ENCODE measurements around the gene CRYGA.

CRYGA gene

DNA sequence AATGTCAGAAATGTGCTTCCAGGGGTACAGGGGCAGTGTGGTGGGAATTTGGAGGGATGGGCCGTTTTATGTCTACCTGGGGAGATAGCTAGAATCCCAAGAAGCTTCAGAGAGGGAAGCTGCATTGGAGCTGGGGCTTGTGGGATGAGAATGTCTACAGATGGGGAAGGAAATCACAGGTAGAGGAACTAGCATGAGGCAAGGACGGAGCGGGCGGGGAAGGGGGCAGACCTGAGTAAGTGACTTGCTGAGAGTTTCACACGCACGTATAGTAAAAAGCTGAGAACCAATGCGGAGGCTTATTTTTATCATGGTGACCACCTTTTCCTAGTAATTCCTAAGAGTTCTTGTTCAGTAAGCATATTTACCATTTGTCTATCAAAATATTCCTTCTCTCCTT, 20.1 kb upstream of the CRYGA start:
- TF ChIP-seq, protein P1, sequence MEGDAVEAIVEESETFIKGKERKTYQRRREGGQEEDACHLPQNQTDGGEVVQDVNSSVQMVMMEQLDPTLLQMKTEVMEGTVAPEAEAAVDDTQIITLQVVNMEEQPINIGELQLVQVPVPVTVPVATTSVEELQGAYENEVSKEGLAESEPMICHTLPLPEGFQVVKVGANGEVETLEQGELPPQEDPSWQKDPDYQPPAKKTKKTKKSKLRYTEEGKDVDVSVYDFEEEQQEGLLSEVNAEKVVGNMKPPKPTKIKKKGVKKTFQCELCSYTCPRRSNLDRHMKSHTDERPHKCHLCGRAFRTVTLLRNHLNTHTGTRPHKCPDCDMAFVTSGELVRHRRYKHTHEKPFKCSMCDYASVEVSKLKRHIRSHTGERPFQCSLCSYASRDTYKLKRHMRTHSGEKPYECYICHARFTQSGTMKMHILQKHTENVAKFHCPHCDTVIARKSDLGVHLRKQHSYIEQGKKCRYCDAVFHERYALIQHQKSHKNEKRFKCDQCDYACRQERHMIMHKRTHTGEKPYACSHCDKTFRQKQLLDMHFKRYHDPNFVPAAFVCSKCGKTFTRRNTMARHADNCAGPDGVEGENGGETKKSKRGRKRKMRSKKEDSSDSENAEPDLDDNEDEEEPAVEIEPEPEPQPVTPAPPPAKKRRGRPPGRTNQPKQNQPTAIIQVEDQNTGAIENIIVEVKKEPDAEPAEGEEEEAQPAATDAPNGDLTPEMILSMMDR (IDR thresholded peaks at IDR 0.05; ENCODE audit: low read depth, low read length, poor library complexity, severe bottlenecking) = no peak
- TF ChIP-seq EZH2phosphoT487 (IDR thresholded peaks at IDR 0.05; ENCODE audit: borderline replicate concordance, low read length) = no peak
- Histone ChIP-seq H3K9me3 (ENCODE audit: control insufficient read depth, insufficient read depth, low read length) (no peaks in the 10 kb centered on the region), H3K4me3 (ENCODE audit: low read length) (no peak overlapping the region), H3K79me2 (ENCODE audit: control insufficient read depth, low read length) (no peaks in the 10 kb centered on the region), H4K20me1 (ENCODE audit: control insufficient read depth, insufficient read depth, low read depth, low read length) (no peaks in the 10 kb centered on the region), H3K36me3 (ENCODE audit: control insufficient read depth, low read length) (no peaks in the 10 kb centered on the region), H3K27me3 (ENCODE audit: control insufficient read depth, low read length) (peaks cover 26% of the 10 kb centered on the region), H3K4me2 (ENCODE audit: low read length) (no peak overlapping the region), H3K9me2 (replicated peaks; ENCODE audit: control insufficient read depth, low read length) (no peaks in the 10 kb centered on the region), H3K4me1 (ENCODE audit: control insufficient read depth, low read length) (no peaks in the 10 kb centered on the region), H3F3A (ENCODE audit: control insufficient read depth, insufficient read depth) (no peaks in the 10 kb centered on the region), H3K27ac (ENCODE audit: low read depth, low read length) (no peak overlapping the region)

DNA sequence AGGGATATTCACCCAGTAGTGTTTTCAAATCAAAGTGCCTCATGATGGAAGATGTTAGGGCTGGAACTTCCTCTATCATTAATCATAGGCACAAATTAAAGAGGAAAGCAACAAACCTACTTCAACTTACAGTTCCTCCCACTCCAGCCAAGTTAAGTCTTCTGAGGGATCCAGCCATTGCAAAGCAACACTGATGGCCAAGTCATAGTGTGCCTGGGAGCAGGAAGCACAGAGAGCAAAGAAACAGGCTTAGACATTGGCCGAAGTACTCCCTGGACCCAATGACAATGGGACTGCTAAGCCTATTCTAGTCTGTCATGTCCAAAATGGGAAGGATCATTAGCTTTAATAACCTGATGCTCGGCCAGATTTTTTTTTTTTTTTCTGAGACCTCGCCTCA, 19.4 kb upstream of the CRYGA start:
- no peaks in the 10 kb centered on the region for H3K9me3 ChIP-seq (ENCODE audit: control insufficient read depth, insufficient read depth, low read length)
- TF ChIP-seq, protein P1 (IDR thresholded peaks at IDR 0.05; ENCODE audit: low read depth, low read length, poor library complexity, severe bottlenecking) = no peak
- TF ChIP-seq EZH2phosphoT487 (IDR thresholded peaks at IDR 0.05; ENCODE audit: borderline replicate concordance, low read length) = no peak
- H3K9me2 ChIP-seq (replicated peaks; ENCODE audit: control insufficient read depth, low read length) = no peaks in the 10 kb centered on the region
- H3K36me3 ChIP-seq (ENCODE audit: control insufficient read depth, low read length) = no peaks in the 10 kb centered on the region
- H3K27me3 ChIP-seq (ENCODE audit: control insufficient read depth, low read length) = peaks cover 26% of the 10 kb centered on the region
- no peak overlapping the region for H3K4me3 ChIP-seq (ENCODE audit: low read length)
- H4K20me1 ChIP-seq (ENCODE audit: control insufficient read depth, insufficient read depth, low read depth, low read length) = no peaks in the 10 kb centered on the region
- no peak overlapping the region for H3K27ac ChIP-seq (ENCODE audit: low read depth, low read length)
- H3F3A ChIP-seq (ENCODE audit: control insufficient read depth, insufficient read depth) = no peaks in the 10 kb centered on the region
- H3K4me2 ChIP-seq (ENCODE audit: low read length) = no peak overlapping the region
- H3K4me1 ChIP-seq (ENCODE audit: control insufficient read depth, low read length) = no peaks in the 10 kb centered on the region
- H3K79me2 ChIP-seq (ENCODE audit: control insufficient read depth, low read length) = no peaks in the 10 kb centered on the region

DNA sequence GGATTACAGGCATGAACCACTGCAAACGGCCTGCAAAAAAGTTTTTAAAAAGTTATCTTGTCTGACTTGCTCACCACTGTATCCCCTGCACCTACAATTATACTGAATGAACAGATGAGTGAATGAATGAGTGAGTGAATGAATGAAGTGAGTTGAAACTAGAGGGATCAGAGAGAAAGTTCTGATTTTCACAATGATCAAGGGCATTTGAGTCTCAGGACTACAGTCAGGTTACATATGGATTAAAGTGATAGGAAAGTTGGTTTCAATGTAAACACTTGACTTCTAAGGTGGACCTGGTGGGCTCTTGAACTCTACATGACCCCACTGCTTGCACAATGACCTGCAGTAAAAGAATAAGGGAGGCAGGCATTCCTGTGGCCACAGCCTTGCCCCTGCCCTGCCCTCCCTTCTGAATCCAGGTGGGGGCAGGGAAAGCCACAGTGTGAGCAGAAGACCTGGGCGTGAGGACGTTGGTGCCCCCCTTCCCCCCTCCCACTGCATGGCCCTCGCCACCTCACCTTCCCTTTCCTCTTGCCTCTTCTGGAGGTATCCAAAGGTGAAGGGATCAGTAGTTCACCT, 15.7 kb upstream of the CRYGA start:
- TF ChIP-seq, protein P1 (IDR thresholded peaks at IDR 0.05; ENCODE audit: low read depth, low read length, poor library complexity, severe bottlenecking) = no peak
- TF ChIP-seq EZH2phosphoT487 (IDR thresholded peaks at IDR 0.05; ENCODE audit: borderline replicate concordance, low read length) = no peak
- Histone ChIP-seq H3K27ac (ENCODE audit: low read depth, low read length) (no peak overlapping the region), H3K4me1 (ENCODE audit: control insufficient read depth, low read length) (no peaks in the 10 kb centered on the region), H3K27me3 (ENCODE audit: control insufficient read depth, low read length) (peaks cover 16% of the 10 kb centered on the region), H4K20me1 (ENCODE audit: control insufficient read depth, insufficient read depth, low read depth, low read length) (no peaks in the 10 kb centered on the region), H3K4me3 (ENCODE audit: low read length) (no peak overlapping the region), H3K9me2 (replicated peaks; ENCODE audit: control insufficient read depth, low read length) (no peaks in the 10 kb centered on the region), H3K9me3 (ENCODE audit: control insufficient read depth, insufficient read depth, low read length) (no peaks in the 10 kb centered on the region), H3K4me2 (ENCODE audit: low read length) (no peak overlapping the region), H3K36me3 (ENCODE audit: control insufficient read depth, low read length) (no peaks in the 10 kb centered on the region), H3K79me2 (ENCODE audit: control insufficient read depth, low read length) (no peaks in the 10 kb centered on the region), H3F3A (ENCODE audit: control insufficient read depth, insufficient read depth) (no peaks in the 10 kb centered on the region)
